PC-3 (cell line): ENCODE measurements around the gene RTN4. TPM values are rescaled to one million over a fixed set of nuclear protein-coding genes. Genes with fewer than 3 reads are reported as not detected.

Source experiments
- ATAC-seq: fragments of 200-7000 bp; cut with Tn5 transposase; 2 replicates; pipeline ENCODE4 v1.9.1; 2020; ENCODE audit warnings: mild to moderate bottlenecking, moderate library complexity
- BruUV-seq: library from RNA; stranded (reverse); fragments of 400-500 nt; replicated peaks from 2 replicates; lab custom pipeline; 2021; lab: Mats Ljungman, UMichigan
- CTCF ChIA-PET: fragments of 300-600 bp; sonication (Branson Sonifier 250); formaldehyde crosslinking; loops from one replicate; lab custom pipeline; 2022; ENCODE audit warnings: antibody characterized with exemption; lab: Charles Lee
- POLR2A ChIA-PET: fragments of 300-600 bp; sonication (Branson Sonifier 250); formaldehyde crosslinking; loops from one replicate; lab custom pipeline; 2022; ENCODE audit warnings: antibody characterized with exemption; ENCODE audit not compliant: unreplicated experiment; lab: Charles Lee
- DNase-seq: peaks from one replicate; pipeline ENCODE4 v3.0.0-alpha.2; 2015
- H2AFZ ChIP-seq: fragments of 300-600 bp; sonication (generic); 2 replicates; pipeline ENCODE4 v1.6.0; 2016; ENCODE audit warnings: antibody characterized with exemption, low read length
- H3F3A ChIP-seq: fragments of 300-600 bp; sonication (generic); one replicate; pipeline ENCODE4 v1.6.0; 2017; ENCODE audit warnings: antibody characterized with exemption, low read length, control low read depth, mild to moderate bottlenecking; ENCODE audit not compliant: unreplicated experiment
- H3K27ac ChIP-seq: fragments of 300-600 bp; sonication (generic); 2 replicates; pipeline ENCODE4 v1.5.1; 2016; ENCODE audit warnings: mild to moderate bottlenecking, low read length
- H3K27me3 ChIP-seq: fragments of 300-600 bp; sonication (generic); 2 replicates; pipeline ENCODE4 v1.6.1; 2016; ENCODE audit warnings: low read length, mixed read lengths
- H3K36me3 ChIP-seq: fragments of 300-600 bp; sonication (generic); 2 replicates; pipeline ENCODE4 v1.6.1; 2016; ENCODE audit warnings: low read depth, mixed run types, low read length, mixed read lengths
- H3K4me1 ChIP-seq: fragments of 300-600 bp; sonication (generic); 2 replicates; pipeline ENCODE4 v1.5.1; 2016; ENCODE audit warnings: low read length; ENCODE audit not compliant: insufficient read depth
- H3K4me2 ChIP-seq: fragments of 300-600 bp; sonication (generic); 2 replicates; pipeline ENCODE4 v1.6.0; 2016; ENCODE audit warnings: low read length
- H3K4me3 ChIP-seq: fragments of 300-600 bp; sonication (generic); 2 replicates; pipeline ENCODE4 v1.5.1; 2016; ENCODE audit warnings: mild to moderate bottlenecking, low read length, mixed read lengths
- H3K79me2 ChIP-seq: fragments of 300-600 bp; sonication (generic); 2 replicates; pipeline ENCODE4 v1.6.1; 2017; ENCODE audit warnings: low read length, mixed read lengths
- H3K9ac ChIP-seq: fragments of 300-600 bp; sonication (generic); 2 replicates; pipeline ENCODE4 v1.6.0; 2016; ENCODE audit warnings: mild to moderate bottlenecking, low read length
- H3K9me2 ChIP-seq: fragments of 300-600 bp; sonication (generic); replicated peaks from 2 replicates; pipeline ENCODE4 v1.6.1; 2016; ENCODE audit warnings: mixed run types, low read length, mixed read lengths
- H3K9me3 ChIP-seq: fragments of 300-600 bp; sonication (generic); 2 replicates; pipeline ENCODE4 v1.6.1; 2016; ENCODE audit warnings: low read length, mixed read lengths
- H4K20me1 ChIP-seq: fragments of 300-600 bp; sonication (generic); 2 replicates; pipeline ENCODE4 v1.6.1; 2016; ENCODE audit warnings: low read length, mixed read lengths
- EZH2 ChIP-seq: fragments of 300-600 bp; sonication (generic); IDR thresholded peaks from one replicate; pipeline ENCODE4 v1.6.1; 2017; ENCODE audit warnings: antibody characterized with exemption, mild to moderate bottlenecking, low read length; ENCODE audit not compliant: unreplicated experiment
- EZH2phosphoT487 ChIP-seq: fragments of 300-600 bp; sonication (generic); IDR thresholded peaks from 2 replicates; pipeline ENCODE4 v1.6.1; 2018; ENCODE audit warnings: mild to moderate bottlenecking, antibody characterized with exemption, low read length, borderline replicate concordance
- intact Hi-C: fragments of 100-400 bp; cut with micrococcal nuclease; formaldehyde crosslinking; loops from 2 replicates; pipeline ENCODE4 v1.9.0; 2023
- total RNA-seq: library from RNA; depleted of rRNA; stranded (reverse); fragments of >200 nt; gene quantifications from 2 replicates; pipeline ENCODE4 v1.2.3, GENCODE V29; 2014
- TF ChIP-seq, protein P1 (sequence below): fragments of 300-600 bp; sonication (generic); conservative IDR thresholded peaks from 2 replicates; pipeline ENCODE4 v1.5.1; 2017; ENCODE audit warnings: antibody characterized with exemption, low read depth, mild to moderate bottlenecking, low read length

Gene RTN4
- total RNA-seq, 1 experiment from 2014 or later: 150 TPM

GRCh38 chr2:55025082-55025481, 25.2 kb downstream of the RTN4 start:
- no peaks in the 10 kb centered on the region for H3K9me2 ChIP-seq
- CTCF ChIA-PET: no interaction called here
- TF ChIP-seq EZH2: no peak
- TF ChIP-seq, protein P1, sequence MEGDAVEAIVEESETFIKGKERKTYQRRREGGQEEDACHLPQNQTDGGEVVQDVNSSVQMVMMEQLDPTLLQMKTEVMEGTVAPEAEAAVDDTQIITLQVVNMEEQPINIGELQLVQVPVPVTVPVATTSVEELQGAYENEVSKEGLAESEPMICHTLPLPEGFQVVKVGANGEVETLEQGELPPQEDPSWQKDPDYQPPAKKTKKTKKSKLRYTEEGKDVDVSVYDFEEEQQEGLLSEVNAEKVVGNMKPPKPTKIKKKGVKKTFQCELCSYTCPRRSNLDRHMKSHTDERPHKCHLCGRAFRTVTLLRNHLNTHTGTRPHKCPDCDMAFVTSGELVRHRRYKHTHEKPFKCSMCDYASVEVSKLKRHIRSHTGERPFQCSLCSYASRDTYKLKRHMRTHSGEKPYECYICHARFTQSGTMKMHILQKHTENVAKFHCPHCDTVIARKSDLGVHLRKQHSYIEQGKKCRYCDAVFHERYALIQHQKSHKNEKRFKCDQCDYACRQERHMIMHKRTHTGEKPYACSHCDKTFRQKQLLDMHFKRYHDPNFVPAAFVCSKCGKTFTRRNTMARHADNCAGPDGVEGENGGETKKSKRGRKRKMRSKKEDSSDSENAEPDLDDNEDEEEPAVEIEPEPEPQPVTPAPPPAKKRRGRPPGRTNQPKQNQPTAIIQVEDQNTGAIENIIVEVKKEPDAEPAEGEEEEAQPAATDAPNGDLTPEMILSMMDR: no peak
- TF ChIP-seq EZH2phosphoT487: no peak
- no peaks in the 10 kb centered on the region for H3K27me3 ChIP-seq
- no peaks in the 10 kb centered on the region; the same call in 1 of the 2 replicates for H3K36me3 ChIP-seq
- no peak overlapping the region for H3K4me3 ChIP-seq
- no peak for DNase-seq
- no peak overlapping the region for H2AFZ ChIP-seq
- H3K9ac ChIP-seq: no peak overlapping the region
- H3K79me2 ChIP-seq: peaks cover 100% of the 10 kb centered on the region
- no peaks in the 10 kb centered on the region for H3K9me3 ChIP-seq
- peaks cover 88% of the 10 kb centered on the region for H4K20me1 ChIP-seq
- H3K4me1 ChIP-seq: peaks cover 6% of the 10 kb centered on the region
- intact Hi-C loops: no loop called here
- H3K27ac ChIP-seq: no peak overlapping the region
- no peaks in the 10 kb centered on the region for H3F3A ChIP-seq
- no peak for ATAC-seq
- BruUV-seq: no TSS peak
- no peak overlapping the region for H3K4me2 ChIP-seq
- POLR2A ChIA-PET: no interaction called here

DNA sequence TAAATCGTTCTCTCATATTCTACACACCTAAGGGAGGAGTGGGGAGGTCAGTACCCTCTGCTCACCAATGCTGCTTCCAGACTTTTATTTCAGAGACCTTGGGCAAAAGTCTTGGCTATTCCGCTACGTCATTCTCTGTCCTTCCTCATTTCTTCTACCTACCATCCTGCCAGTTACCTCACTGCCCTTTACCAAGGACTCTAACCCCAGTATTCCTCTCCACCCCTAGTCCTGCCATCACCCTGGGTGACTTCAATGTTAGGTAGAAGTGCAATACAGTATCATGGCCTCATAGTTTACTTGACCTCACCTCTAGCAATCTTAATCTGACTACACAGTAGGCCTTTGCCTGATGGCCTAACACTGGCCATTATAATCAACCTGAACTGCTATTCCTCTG, 27.8 kb downstream of the RTN4 start:
- CTCF ChIA-PET: no interaction called here

More for the DNA sequence above, 27.8 kb downstream of the RTN4 start:
- BruUV-seq: no TSS peak
- ATAC-seq: no peak
- Histone ChIP-seq H3K9ac (no peak overlapping the region), H3K4me1 (peaks cover 18% of the 10 kb centered on the region), H3K27ac (no peak overlapping the region), H3K9me3 (no peaks in the 10 kb centered on the region), H2AFZ (no peak overlapping the region), H3K79me2 (peaks cover 100% of the 10 kb centered on the region), H3K27me3 (no peaks in the 10 kb centered on the region), H3K4me2 (no peak overlapping the region), H3K4me3 (no peak overlapping the region), H3K9me2 (no peaks in the 10 kb centered on the region), H3F3A (no peaks in the 10 kb centered on the region), H4K20me1 (peaks cover 88% of the 10 kb centered on the region), H3K36me3 (peaks cover 16% of the 10 kb centered on the region)
- POLR2A ChIA-PET: no interaction called here
- TF ChIP-seq, protein P1: no peak
- no peak for TF ChIP-seq EZH2
- TF ChIP-seq EZH2phosphoT487: no peak
- intact Hi-C loops: no loop called here
- no peak for DNase-seq
